Body of pancreas (tissue), 4 donors: ENCODE results near the gene LSMEM2. TPM values are rescaled to one million over a fixed set of nuclear protein-coding genes. Genes with fewer than 3 reads are reported as not detected.
"Not testable (repeated sequence)": the region's sequence is repeated elsewhere in the genome, so short reads cannot be mapped to it uniquely, and the experiment has no call there.

Experiments
- ATAC-seq: fragments of 150-250 bp; one replicate; pipeline ENCODE4 v1.9.1; 2016
- DNase-seq, 4 donors: peaks; one replicate each; pipeline ENCODE4 v3.0.0-alpha.2; 2019
- H3K27ac ChIP-seq, 4 donors: fragments of 200-600 bp; sonication (generic); 1 replicate in 3 of 4; 2 replicates in 1 of 4; pipeline versions ENCODE4 v1.5.1 to v1.6.1; 2016 to 2019; ENCODE audit warnings: mild to moderate bottlenecking in 1 of 4, mixed read lengths in 1 of 4, moderate library complexity in 1 of 4
- H3K27me3 ChIP-seq, 2 donors: fragments of 200-600 bp; sonication (generic); one replicate each; pipeline ENCODE4 v1.6.0; 2016; ENCODE audit warnings: mild to moderate bottlenecking in 1 of 2
- H3K36me3 ChIP-seq, 2 donors: fragments of 200-600 bp; sonication (generic); replicated peaks in 1 of 2; 2 replicates each; pipeline ENCODE4 v1.5.1; 2016; ENCODE audit warnings: low read depth in 2 of 2; ENCODE audit not compliant: insufficient read depth in 1 of 2
- H3K4me1 ChIP-seq: fragments of 200-600 bp; sonication (generic); one replicate; pipeline ENCODE4 v1.6.0; 2016
- H3K4me3 ChIP-seq, 2 donors: fragments of 200-600 bp; sonication (generic); 1 replicate in 1 of 2; 2 replicates in 1 of 2; pipeline ENCODE4 v1.5.1; 2016 to 2019
- H3K9me3 ChIP-seq, 3 donors: fragments of 200-600 bp; sonication (generic); 1 replicate in 2 of 3; 2 replicates in 1 of 3; pipeline ENCODE4 v1.5.1; 2016
- CTCF ChIP-seq, 7 experiments: fragments of 450-650 bp in 4 of 7; fragments of 200-600 bp in 3 of 7; sonication (generic) in 3 of 7; IDR thresholded peaks; one replicate each; pipeline ENCODE4 v1.5.1; 2016 to 2019; ENCODE audit warnings: antibody characterized with exemption in 7 of 7
- POLR2A ChIP-seq, 3 donors: fragments of 450-650 bp; IDR thresholded peaks; one replicate each; pipeline ENCODE4 v1.6.1; 2016; ENCODE audit warnings: antibody characterized with exemption in 3 of 3, mild to moderate bottlenecking in 2 of 3
- WGBS, 2 donors: methylation state at CpG; one replicate each; pipeline ENCODE4 v1.1.5; 2017; 5-methylcytosine and 5-hydroxymethylcytosine counted together
- intact Hi-C: fragments of 100-400 bp; cut with DNase I; formaldehyde crosslinking; loops from one replicate; pipeline ENCODE4 v1.15.1; 2023
- total RNA-seq, 2 donors: library from RNA; depleted of rRNA; stranded (reverse); fragments of >200 nt; gene quantifications; one replicate each; pipeline ENCODE4 v1.1.0, GENCODE V29; 2016

LSMEM2 gene
- total RNA-seq, 2 donors from 2014 or later: not detected

- Histone ChIP-seq H3K36me3 (peaks cover 4 to 10% of the 10 kb centered on the region in 2 donors), H3K9me3 (no peaks in the 10 kb centered on the region), H3K27me3 (no peaks in the 10 kb centered on the region), H3K4me3 (no peak overlapping the region), H3K27ac (peak overlapping the region in 3 of 4 donors; percentile 93 to 94 (median 93)), H3K4me1 (peaks cover 51% of the 10 kb centered on the region)
- DNase-seq (no peak), ATAC-seq (no peak)
- no peak for TF ChIP-seq POLR2A (IDR thresholded peaks at IDR 0.05)
- WGBS, 2 donors: 51 to 68% methylated on average over 2 of the region's 2 CpGs
- intact Hi-C loops: no loop called here
Measured at GRCh38 chr3:50261505-50261904, 17.4 kb upstream of the LSMEM2 start.

GRCh38 chr3:50262200-50262599 lies 16.7 kb upstream of the LSMEM2 start:
- H3K36me3 ChIP-seq, H3K27me3 ChIP-seq, intact Hi-C loops, DNase-seq, H3K4me3 ChIP-seq, H3K9me3 ChIP-seq, ATAC-seq: not testable (repeated sequence)
- Histone ChIP-seq H3K4me1 (peaks cover 58% of the 10 kb centered on the region), H3K27ac (peak overlapping the region in 3 of 4 donors; percentile 93 to 94 (median 93))
- WGBS, 2 donors: 97 to 98% methylated on average over 4 of the region's 4 CpGs

- DNase-seq: no peak
- Histone ChIP-seq H3K4me1 (peaks cover 64% of the 10 kb centered on the region), H3K36me3 (peaks cover 0 to 2% of the 10 kb centered on the region in 2 donors), H3K4me3 (no peak overlapping the region), H3K9me3 (no peaks in the 10 kb centered on the region), H3K27me3 (no peaks in the 10 kb centered on the region), H3K27ac (peak overlapping the region in 2 of 4 donors; percentile 94 to 97)
- TF ChIP-seq CTCF (IDR thresholded peaks at IDR 0.05) (no peak), POLR2A (IDR thresholded peaks at IDR 0.05) (no peak)
- intact Hi-C loops: no loop called here
- no peak for ATAC-seq
- WGBS, 2 donors: 65 to 87% methylated on average over 3 to 7 of the region's 7 CpGs
Measured at GRCh38 chr3:50262778-50263177, 16.1 kb upstream of the LSMEM2 start.

GRCh38 chr3:50263478-50264382 lies 15.2 kb upstream of the LSMEM2 start:
- WGBS, 2 donors: 70% methylated on average over 6 of the region's 6 CpGs
- intact Hi-C loops: no loop called here
- Histone ChIP-seq H3K4me1 (peaks cover 73% of the 10 kb centered on the region), H3K27me3 (no peaks in the 10 kb centered on the region), H3K36me3 (no peaks in the 10 kb centered on the region), H3K27ac (peak overlapping the region; percentile 93 to 97 (median 94)), H3K9me3 (no peaks in the 10 kb centered on the region), H3K4me3 (no peak overlapping the region)
- ATAC-seq (no peak), DNase-seq (no peak)
- no peak for TF ChIP-seq CTCF (IDR thresholded peaks at IDR 0.05)
- no peak for TF ChIP-seq POLR2A (IDR thresholded peaks at IDR 0.05)

GRCh38 chr3:50264383-50264963 lies 14.4 kb upstream of the LSMEM2 start:
- ATAC-seq (peak; percentile 43), DNase-seq (peak; percentile 73 to 86 (median 82))
- Histone ChIP-seq H3K27me3 (no peaks in the 10 kb centered on the region), H3K36me3 (no peaks in the 10 kb centered on the region), H3K4me3 (no peak overlapping the region), H3K27ac (peak overlapping the region; percentile 93 to 97 (median 94)), H3K4me1 (peaks cover 78% of the 10 kb centered on the region), H3K9me3 (no peaks in the 10 kb centered on the region)
- no peak for TF ChIP-seq CTCF (IDR thresholded peaks at IDR 0.05)
- peak in 1 of 3 donors; percentile 35 for TF ChIP-seq POLR2A (IDR thresholded peaks at IDR 0.05)
- whole genome bisulfite sequencing, 2 donors: 25 to 36% methylated on average over 6 to 7 of the region's 7 CpGs
- intact Hi-C loops: no loop called here
